EH (cell line): Measurements from ENCODE around the gene LTBP1.
"Not testable (repeated sequence)": the region's sequence is repeated elsewhere in the genome, so short reads cannot be mapped to it uniquely, and the experiment has no call there.

ENCODE experiments used
- DNase-seq: peaks from one replicate; pipeline ENCODE4 v3.0.0-alpha.2; 2015; ENCODE audit warnings: low read depth

The LTBP1 gene

DNA sequence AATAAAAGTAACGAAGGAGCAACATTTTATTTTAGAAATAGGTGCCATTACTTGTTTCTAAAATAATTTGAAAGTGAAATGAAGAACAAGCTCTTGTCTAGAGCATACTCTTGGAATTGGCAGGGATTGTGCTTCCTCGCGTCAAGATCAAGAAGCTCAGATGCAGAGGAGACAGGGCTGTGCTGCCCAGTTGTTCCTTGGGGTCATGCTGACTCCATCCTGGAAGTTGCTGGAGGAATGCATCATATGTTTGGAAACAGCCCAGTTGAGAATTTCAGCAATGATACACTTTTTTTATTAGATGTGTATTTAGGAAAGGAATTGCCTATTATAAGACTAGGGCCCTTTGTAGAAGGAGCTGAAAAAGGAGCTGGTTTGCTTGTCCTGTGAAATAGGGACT, 17.2 kb downstream of the LTBP1 start:
- peak; percentile 86 for DNase-seq

DNA sequence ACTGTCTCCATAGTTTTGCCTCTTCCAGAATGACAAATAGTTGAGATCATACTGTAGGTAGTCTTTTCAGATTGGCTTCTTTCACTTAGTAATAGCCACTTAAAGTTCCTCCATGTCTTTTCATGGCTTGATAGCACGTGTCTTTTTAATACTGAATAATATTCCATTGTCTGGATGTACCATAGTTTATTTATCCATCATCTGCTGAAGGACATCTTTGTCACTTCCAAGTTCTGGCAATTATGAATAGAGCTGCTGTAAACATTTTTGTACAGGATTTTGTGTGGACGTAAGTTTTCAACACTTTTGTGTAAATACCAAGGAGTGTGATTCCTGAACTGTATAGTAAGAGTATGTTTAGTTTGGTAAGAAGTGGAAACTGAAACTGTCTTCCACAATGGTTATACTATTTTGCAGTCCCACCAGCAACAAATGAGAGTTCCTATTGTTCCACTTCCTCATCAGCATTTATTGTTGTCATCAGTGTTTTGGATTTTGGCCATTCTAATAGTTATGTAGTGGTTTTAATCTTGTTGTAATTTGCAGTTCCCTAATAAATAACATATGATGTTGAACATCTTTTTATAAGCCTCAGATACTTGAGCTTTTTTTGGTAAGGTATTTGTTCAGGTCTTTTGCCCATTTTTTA, 18.9 kb downstream of the LTBP1 start:
- DNase-seq, result peak; percentile 9

DNA sequence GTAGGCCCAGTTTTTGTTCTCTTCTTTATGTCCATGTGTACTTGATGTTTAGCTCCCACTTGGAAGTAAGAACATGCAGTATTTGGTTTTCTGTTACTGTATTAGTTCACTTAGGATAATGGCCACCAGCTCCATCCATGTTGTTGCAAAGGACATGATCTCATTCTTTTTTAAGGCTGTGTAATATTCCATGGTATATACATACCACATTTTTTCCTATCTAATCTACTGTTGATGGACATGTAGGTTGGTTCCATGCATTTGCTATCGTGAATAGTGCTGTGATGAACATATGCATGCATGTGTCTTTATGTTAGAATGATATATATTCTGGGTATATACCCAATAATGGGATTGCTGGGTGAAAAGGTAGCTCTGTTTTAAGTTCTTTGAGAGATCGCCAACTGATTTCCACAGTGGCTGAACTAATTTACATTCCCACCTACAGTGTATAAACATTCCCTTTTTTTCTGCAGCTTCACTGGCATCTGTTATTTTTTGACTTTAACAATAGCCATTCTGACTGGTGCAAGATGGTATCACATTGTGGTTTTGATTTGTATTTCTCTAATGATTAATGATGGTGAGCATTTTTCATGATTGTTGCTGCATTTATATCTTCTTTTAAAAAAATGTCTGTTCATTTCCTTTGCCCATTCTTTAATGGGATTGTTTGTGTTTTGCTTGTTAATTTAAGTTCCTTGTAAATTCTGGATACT, 22.9 kb downstream of the LTBP1 start:
- DNase-seq, result peak; percentile 17

DNA sequence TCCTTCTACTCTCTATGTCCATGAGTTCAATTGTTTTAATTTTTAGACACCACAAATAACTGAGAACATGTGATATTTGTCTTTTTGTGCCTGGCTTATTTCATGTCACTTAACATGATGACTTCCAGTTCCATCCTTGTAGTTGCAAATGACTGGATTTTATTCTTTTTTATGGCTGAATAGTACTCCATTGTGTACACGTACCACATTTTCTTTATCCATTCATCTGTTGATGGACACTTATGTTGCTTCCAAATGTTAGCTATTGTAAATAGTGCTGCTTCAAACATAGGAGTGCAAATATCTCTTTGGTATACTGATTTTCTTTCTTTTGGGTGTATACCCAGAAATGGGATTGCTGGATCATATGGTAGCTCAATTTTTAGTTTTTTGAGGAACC, 27.0 kb downstream of the LTBP1 start:
- not testable (repeated sequence) for DNase-seq

DNA sequence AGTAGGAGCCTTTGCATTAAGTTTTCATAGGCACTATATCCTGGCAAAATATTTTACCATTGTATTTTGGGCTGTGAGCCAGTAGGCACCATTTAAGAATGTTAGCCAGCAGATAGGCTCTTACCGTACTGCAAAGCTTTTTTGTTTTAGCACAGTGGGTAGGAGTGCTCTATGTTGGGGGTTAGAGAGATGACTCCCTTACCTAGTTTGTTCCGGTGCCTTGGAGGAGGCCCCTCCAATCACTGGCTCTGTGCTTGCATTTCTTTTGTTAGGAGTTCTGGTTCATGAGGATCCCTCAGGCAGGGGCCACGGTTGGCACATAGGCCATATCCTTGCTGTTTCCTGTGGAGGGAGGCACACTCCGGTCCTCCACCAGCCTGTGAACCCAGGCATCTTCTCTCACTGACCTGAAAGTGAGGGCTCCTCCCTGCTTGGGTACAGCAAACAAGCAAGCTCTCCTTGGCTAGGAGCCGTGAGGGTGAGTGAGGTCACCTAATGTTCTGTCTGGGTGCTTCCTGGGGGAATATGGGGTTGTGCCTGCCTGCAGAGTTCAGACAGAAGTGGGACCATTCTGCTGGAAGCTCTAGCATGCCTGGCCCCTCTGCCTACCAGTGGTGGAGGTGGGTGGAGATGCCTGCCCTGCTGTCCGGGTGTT, 29.8 kb downstream of the LTBP1 start:
- no peak for DNase-seq

DNA sequence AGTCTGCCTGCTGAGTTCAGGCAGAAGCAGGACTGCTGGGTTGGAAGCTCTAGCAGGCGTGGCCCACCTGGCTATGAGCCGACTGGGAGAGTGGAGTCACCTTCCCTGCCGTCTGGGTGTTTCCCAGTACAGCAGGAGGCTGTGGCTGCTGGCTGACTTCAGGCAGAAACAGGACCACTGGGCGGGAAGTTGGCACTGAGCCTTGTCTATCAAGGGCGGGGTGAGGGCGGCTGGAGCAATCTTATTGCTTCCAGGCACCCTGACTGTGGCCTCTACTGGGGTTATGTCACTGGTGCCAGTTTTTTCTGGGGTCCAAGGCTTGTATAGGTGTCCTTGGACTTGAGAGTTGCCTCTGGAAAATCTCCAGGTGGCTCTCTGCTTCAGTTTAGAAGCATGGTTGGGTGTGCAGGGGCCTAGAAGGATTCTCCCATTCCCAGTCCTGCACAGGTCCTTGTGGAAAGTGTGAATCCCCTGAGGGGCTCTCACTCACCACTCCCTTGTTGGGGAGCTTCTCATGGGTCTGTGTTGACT, 30.5 kb downstream of the LTBP1 start:
- DNase-seq, result no peak

DNA sequence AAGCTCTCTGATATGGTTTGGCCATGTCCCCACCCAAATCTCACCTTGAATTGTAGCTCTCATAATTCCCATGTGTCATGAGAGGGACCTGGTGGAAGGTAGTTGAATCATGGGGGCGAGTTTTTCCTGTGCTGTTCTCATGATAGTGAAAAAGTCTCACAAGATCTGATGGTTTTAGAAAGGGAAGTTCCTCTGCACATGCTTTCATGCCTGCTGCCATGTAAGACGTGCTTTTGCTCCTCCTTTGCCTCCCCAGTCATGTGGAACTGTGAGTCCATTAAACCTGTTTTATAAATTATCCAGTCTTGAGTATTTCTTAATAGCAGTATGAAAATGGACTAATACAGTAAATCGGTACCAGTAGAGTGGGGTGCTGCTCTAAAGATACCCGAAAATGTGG, 34.9 kb downstream of the LTBP1 start:
- no peak for DNase-seq

DNA sequence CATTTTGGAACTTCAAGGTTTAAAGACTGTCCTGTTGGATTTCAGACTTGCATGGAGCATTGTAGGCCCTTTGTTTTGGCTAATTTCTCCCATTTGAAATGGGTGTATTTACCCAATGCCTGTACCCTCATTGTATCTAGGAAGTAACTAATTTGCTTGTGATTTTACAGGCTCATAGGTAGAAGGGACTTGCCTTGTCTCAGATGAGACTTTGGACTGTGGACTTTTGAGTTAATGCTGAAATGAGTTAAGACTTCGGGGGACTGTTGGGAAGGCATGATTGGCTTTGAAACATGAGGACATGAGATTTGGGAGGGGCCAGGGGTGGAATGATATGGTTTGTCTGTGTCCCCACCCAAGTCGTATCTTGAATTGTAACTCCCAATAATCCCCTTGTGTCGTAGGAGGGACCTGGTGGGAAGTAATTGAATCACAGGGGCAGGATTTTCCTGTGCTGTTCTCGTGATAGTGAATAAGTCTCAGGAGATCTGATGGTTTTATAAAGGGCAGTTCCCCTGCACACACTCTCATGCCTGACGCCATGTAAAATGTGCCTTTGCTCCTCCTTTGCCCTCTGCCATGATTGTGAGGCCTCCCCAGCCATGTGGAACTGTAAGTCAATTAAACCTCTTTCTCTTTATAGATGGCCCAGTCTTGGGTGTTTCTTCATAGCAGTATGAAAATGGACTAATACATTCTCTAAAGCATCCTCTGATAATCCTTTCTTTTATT, 36.6 kb downstream of the LTBP1 start:
- DNase-seq, result not testable (repeated sequence)

DNA sequence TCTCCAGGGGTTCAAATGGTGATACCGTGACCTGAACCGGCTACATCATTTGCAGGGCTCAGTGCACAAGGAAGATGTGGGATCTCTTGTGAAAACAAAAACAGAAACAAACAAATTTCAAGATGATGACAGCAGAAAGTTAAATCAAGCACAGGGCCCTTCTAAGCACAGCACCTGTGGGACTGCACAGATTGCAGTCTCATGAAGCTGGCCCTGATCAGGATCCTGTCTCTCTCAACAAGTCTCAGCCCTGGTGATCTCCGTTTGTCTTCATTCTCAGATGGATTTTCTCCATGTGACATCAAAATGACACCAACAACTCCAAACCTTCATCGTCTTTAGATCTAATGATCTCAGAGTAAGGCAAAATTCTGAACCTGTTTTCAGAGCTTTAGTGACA, 39.7 kb downstream of the LTBP1 start:
- DNase-seq, result no peak

DNA sequence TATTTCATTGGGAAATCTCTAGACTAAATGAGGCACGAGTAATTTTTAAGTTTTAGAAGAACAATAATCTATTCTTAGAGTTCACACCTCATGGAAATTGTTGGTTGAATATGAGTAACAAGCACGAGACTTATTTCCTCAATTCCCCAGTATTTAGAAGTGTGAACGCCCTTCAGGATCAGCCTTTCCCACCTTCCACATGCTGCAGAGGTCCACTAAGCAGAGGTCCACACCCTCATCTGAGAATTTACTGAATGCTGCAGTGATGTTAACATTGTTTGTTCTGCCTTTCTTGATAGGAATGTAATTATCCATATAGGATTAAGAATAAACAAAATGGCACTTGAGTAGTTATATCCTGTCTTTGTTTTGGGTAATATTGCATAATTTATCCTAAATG, 41.8 kb downstream of the LTBP1 start:
- DNase-seq, result no peak

DNA sequence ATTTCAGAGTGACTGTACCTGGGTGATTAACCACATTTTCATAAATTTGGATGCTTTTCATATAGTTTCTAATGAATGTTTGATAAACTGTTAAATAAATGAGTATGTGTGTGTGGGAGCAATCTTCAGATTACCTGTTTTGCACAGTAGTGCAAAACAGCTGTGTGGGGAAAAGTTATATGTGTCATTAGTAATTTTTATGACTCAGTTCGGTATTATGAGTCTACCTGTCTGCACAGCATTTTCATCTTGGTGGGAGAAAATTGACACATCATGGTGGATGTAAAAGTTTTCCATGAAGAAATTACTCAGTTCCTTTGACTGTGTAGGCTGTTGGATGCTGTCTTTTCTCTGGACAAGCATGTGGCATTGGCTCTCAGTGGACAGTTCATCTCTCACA, 43.8 kb downstream of the LTBP1 start:
- no peak for DNase-seq

DNA sequence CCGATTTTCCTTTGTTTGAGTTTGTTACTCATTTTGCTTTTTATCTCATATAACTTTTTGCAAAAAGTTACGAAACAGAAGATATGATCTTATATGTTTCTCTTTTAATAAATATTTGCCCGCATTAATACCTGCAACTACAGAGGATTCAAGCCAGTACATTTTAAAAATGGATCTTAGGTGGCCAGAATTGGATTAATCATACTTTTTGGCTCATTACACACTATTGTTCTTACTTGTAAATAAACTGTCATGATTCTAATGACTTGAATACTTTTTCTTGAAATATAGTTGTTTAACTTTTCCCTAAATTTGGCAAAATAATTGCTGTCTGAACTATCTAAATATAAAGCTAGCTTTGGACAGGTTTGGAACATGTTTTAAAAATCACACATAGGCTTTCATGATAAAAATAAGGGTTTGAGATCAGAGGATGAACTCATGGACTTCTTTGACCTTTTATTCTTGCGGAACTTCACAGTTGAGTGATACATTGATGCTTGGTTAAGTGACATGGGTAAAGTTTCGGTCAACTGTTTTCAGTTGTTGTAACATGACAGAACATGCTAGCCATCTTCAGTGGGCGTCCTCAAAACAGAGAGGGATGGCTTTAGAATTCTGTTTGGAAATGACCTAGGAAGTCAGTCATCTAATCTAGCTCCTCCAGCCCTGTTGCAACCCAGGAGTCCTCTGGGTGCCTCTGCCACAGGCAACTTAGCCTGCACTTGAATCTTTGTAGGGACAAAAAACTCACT, 44.5 kb downstream of the LTBP1 start:
- no peak for DNase-seq

DNA sequence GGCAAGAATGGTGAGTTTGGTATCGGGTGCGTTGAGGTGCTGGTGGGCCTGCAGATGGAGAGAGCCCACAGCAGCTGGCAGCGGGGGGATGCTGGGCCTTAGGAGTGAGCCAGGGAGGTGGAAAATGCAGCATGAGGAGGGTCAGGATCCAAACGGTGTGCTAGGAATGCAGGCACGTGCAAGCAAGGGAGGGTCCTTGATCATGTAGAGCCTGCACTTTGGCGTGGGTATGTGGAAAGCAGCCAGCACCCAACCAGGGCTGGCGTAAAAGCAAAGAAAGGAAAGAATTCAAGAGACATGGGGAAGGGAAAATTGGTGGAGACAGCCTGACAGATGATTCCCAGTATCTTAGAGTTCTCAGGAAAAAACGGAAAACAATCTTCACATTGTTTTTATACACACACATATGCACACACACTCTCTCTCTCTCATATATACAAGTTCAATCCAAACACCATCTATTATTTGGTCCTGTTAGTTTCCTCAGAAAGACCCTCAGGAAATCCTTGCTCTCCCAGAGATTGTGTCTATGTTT, 46.3 kb downstream of the LTBP1 start:
- DNase-seq, result no peak

DNA sequence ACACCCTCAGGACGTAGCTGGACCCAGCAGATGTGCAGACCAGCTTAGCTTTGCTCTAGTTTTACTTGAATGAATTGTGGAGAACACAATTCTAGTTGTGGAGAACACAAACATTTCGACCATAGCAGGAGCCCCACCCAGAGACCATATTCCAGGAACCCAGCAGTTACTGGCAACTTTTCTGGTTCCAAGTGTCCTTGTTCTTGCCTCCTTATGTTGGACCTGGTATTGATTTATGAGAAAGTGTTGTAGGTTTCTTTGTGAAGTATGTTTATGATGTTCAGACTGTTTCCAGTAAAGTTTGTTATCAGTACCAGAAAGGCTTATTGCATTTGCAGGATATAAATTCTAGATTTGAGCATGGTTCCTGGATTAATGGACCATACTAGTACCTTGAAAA, 51.0 kb downstream of the LTBP1 start:
- no peak for DNase-seq

DNA sequence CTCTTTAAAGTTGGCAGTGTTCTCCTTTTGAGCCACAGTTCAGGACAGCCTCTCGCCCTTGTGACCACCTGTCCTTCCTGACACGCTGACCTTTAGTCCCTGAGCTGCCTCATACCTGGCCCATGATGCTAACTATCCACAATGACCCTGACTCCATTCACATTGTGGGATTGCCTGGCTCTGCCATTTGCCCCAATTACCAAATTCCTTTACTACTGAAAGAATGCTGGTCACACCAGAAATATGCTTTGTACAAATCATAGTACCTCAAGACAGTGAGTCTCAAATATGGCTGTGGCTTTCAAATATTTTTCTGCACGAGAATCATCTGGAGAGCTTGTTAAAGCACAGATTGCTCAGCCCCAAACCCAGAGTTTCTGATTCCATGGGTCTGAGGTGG, 54.2 kb downstream of the LTBP1 start:
- peak; percentile 88 for DNase-seq

DNA sequence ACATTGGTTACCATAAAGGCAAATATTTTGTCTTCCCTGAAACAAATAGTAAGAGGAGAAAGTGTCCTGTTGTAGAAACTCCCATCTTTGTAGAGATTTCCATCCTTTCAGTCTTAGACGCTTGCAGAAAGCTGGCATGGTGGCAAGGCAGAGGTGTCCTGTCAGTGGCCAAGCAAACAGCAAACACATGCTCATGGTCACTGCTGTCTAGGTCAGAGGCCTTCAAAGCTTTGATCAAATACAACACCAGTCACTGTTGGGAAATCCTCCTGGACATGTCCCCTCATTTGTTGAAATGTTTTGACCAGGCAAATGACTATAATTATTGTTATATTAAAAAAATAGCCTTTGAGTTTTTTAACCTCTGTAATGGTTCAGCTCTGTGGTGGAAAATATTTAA, 55.1 kb downstream of the LTBP1 start:
- DNase-seq, result no peak

DNA sequence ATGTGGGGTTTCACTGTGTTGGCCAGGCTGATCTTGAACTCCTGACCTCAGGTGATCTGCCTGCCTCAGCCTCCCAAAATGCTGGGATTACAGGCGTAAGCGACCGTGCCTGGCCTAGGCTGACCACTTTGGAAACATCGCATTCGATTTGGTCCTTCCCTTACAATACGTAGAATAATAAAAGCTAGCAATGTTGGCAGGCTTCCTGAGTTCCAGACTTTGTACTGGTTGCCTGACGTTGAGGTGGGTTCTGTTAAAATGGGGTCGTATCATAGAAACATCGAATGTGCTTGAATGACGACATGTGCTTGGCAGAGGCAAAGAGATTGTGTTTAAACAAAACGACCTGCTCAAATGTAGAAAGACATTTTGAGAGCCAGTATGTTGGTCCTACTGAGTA, 56.1 kb downstream of the LTBP1 start:
- no peak for DNase-seq

DNA sequence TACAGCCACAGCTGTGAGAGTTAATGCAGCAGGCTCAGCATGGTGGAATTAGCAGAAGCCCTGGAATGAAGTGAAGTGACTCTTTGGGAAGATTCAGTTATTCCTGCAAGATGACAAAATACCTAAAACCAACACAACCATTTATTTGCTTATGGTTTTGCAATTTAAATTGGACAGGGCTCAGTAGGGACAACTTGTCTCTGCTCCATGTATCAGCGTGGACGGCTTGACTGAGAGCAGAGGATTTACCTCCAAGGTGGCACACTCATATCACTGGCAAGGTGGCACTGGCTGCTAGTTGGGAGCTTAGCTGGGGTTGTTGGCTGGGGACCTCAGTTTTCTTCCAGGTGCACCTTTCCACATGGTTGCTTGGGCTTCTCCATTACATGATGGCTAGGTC, 58.3 kb downstream of the LTBP1 start:
- no peak for DNase-seq

DNA sequence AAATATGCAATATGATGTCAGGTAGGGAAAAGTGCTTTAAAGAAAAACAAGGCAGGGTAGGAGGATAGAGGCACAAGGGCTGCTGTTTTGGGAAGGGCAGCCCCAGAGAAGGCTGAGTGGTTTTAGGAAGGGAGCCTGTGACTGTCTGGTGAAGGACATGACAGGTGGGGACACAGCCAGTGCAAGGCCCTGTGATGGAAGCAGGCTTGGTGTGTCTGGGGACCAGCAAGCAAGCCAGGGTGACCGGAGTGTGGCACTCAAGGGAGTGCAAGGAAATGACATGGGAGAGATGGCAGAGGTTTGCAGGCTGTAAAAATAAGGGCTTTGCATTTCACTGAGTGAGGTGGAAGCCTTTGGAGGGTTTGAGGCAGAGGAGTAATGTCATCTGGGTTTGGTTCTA, 62.0 kb downstream of the LTBP1 start:
- no peak for DNase-seq

DNA sequence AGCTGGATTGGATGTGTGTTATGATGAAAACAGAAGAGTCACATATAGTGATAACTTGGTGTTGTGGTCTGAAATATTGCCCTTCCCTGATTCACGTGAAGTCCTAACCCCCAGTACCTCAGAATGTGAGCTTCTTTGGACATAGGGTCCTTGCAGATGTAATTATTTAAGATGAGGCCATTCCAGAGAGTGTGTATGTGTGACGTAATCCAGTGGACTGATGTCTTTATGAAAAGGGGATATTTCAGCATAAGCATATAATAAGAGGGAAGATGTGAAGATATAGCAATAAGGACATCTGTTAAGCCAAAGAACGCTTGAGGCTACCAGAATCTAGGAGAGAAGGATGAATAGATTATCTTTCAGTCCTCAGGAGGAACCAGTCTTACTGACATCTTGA, 62.5 kb downstream of the LTBP1 start:
- DNase-seq, result no peak

DNA sequence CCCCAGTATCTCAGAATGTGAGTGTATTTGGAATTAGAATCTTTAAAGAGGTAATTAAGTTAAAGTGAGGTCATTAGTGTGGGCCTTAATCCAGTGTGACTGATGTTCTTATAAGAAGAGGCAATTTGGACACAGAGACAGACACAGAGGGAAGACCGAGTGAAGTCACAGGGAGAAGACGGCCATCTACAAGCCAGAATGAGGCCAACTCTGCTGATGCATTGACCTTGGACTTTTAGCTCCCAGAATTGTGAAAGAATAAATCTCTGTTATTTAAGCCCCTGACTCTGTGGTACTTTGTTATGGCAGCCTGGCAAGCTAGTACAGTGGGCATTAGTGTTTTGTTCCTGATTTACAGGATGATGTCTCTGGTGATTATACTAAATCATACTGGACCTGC, 64.6 kb downstream of the LTBP1 start:
- DNase-seq, result no peak

DNA sequence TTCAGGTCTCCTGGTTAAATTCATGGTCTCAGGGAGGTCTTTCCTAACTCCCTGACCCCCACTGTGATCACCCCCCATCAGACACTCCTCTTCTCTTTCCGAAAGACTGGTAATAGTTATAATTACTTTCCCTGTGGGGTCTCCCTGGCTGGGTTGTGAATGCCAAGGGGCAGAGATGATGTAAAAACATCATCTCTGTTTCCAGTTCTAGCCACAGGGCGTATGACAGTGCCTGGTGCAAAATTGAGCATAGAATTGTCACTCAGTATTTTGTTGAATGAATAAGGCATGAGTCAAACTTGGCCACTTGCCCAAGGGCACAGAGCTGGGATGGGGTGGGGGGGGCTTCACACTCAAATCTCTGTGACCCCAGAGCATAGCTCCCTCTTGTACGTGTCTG, 65.2 kb downstream of the LTBP1 start:
- peak; percentile 59 for DNase-seq
